G401 (cell line): ENCODE data around the gene DPEP3. TPM values are rescaled to one million over a fixed set of nuclear protein-coding genes. Genes with fewer than 3 reads are reported as not detected.

ENCODE experiments used
- DNase-seq: peaks from one replicate; pipeline ENCODE4 v3.0.0-alpha.2; 2015; ENCODE audit warnings: low spot score
- in situ Hi-C: cut with HindIII; loops from 2 replicates; pipeline ENCODE4 v1.10.0; 2016; ENCODE audit warnings: low sequenced_read_pairs, mixed read lengths
- total RNA-seq: library from RNA; depleted of rRNA; stranded (reverse); fragments of >200 nt; shearing (Covaris generic); gene quantifications from 2 replicates; pipeline ENCODE4 v1.2.3, GENCODE V29; 2014

Gene DPEP3
- total RNA-seq, 1 experiment from 2014 or later = not detected

DNA sequence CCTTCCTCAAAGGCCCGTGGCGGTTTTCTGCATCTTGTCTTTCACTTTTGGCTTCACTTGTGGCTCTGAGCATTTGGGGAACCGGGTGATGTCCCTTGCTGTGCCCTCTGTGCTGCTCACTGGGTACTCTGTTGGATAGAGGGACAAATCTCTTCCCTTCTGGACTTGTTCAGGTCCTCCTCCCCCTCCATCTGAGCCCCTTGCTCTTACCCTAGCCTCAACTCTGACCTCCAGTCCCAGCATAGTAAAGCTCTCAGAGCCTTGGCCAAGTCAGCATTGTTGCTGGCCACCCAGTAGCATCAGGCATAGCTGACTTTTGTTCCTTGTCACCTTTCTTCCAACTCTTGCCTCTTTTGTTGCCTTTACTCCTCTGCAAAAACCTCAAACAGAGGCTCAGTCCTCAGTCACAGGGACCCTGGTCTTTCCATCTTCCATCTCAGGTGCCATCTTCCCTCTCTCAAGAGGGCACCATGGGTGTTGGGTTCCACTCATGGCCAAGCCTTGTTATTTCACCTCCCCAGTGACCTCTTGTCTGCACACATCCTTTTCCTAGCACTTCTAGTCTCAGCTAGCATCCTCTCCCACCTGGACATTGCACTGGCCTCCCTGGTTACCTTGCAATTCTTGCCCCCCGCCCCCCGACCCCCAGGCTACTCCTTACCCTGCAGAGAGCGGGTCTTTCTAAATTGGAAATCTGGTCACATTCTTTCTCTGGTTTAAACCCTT is 43.3 kb downstream of the DPEP3 start:
- in situ Hi-C loops = no loop called here
- peak; percentile 48 for DNase-seq

DNA sequence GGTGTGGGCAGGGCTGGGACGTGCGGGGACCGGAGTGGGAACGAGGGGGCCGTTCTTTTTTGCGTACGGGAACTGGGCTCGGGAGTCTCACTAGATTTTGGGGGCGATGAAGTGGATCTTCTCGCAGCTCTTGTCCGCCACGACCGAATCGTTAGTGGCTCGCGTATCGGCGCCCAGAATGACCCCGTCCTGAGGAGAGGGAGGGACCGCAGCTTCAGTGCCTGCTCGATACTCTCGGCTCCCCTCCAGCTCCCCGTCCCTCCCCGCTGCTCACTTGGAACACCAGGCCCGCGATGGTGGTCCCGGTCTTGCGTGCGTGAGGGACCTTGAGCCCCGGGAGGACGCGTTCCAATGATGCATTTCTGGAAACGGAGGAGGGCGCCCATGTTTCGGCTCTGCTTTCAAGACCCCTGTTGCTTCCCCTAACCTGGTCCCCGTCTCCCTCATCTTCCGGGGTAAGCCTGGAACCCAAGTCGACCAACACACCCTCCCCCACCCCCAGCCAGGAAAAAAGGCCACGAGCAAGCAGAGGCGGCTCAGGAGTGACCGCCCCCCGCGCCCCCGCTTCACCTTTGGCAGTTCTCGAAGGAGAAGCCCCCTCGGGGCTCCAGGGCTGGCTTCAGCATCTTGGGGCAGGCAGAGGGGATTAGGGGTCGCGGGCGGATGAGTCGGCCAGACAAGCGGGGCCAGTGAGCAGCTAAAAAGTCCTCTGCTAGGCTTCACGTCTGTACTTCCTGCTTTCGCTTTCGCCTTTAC is 44.0 kb downstream of the DPEP3 start, which contains the start of gene PSMB10:
Gene PSMB10 (minus strand): TSS at position 727 of the 756 bp plus-strand sequence. CDS start 101 bp downstream, at position 626.
- DNase-seq = peak; percentile 40
- in situ Hi-C loops = no loop called here

DNA sequence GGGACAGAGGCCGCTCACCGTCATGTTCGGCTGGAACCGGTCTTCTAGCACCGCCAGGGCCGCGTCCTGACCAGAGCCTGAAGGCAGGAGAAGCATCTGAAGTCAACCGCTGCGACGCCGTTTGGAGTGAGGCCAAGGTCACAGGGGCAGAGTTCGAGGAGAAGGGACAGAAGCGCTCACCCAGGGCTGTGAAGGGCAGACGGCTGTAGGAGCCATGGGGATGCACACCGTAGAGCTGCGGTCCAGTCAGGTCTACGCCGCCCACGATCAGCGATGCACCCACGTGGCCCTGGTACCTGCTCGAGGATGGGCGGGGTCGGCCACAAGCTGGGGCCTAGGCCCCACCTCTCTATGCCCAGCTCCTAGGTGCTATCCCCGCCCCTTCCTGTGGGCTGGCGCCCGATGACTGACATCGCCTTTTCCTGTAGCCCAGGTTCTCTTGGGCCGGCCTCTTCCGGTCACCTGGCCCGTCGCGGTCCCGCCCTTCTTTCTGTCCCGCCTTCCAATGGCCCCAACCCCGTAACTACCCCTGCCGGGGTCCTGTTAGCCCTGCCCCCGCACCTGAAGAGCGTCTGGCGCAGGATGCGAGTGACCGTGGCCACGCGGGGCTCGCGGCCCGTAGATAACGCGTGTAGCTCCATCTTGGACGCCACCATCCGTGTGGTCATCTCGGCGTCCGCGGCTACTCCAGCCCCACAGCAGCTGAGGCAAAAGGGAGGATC is 44.7 kb downstream of the DPEP3 start:
- in situ Hi-C loops = no loop called here
- DNase-seq = peak; percentile 99

DNA sequence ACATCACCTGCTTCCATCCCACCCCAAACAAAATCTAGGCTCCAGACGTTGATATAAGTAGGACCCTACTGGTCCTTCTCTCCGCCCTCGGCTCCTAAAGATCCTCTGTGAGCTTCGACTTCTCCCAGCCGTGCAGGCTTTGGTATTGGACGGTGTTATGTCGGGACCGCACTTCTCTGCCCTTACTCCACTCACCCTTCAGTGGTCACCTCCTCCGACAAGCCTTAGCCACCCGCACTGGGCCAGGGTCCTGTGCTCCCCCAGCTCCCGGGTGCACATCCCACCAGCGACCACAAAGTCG is 45.2 kb downstream of the DPEP3 start:
- in situ Hi-C loops = no loop called here
- peak; percentile 31 for DNase-seq

DNA sequence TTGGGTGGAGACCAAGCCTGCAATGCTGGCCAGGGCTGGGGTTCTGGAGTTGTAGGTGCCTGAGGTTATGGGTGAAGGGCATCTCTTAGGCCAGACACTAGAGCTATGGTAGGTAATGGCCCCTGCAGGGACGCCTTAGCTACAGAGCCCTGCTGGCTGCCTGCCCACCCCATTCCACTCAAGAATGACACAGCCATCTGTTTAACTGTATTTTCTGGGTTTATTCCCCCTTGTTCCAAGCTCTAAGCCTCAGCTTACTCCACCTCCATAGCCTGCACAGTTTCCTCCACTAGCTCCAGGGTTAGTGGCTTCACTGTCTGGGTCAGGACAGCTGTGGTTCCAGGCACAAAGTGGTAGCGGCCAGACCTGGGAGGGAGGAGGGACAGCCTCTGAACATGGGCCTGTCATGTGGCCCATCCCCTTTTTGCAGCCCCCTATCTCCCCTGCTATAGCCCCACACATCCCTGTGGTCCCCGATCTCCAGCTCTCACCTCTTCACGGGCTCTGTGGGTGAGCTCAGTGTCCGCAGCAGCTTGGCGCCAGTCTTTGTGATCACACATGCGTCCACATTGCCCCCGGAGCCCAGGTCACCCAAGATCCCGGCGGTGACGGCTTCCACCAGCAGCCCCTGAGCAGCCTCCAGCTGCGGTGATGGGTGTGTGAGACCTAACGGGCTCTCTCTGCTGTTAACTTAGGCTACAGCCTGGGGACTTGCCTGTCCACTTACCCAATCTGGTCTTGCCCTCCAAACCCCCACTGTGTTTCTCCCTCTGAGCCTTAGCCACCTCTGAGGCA is 45.8 kb downstream of the DPEP3 start:
- no peak for DNase-seq
- in situ Hi-C loops = no loop called here

DNA sequence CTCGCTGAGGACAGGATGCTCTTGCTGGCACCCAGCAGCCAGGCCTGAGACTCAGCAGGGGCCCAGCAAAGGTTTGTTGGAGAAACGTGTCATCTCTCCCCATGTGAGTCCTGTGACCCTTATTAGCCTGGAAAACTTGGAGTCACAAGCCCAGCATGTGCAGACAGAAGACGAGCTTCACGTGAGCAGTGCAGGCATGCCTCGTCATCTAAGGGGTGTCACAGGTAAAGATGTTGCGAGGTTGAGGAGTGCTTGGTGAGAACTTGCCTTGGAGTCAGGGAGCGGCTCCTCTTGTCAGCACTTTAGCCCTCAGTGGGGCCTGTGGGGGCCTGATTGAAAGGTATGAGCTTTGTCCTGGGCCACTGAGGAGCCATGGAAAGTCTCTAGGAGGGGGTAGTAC is 46.5 kb downstream of the DPEP3 start:
- in situ Hi-C loops = no loop called here

DNA sequence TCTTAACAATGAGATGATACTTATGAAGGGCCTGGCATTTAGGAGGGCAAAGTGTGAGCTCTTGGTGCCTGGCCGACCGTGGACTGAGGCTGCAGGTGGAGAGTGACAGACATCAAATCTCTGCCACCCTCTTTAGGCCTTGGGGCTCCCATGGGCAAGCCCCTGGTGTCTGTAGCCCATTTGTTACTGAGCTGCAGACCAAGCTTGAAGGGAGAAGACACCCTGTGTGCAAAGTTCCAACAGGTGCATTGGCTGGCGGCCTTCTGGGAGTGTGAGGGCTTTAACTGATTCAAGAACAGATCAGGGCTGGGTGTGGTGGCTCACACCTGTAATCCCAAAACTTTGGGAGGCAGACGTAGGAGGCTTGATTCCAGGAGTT is 47.8 kb downstream of the DPEP3 start:
- DNase-seq = no peak
- in situ Hi-C loops = no loop called here

More for the DNA sequence above, 46.5 kb downstream of the DPEP3 start:
- DNase-seq = no peak

DNA sequence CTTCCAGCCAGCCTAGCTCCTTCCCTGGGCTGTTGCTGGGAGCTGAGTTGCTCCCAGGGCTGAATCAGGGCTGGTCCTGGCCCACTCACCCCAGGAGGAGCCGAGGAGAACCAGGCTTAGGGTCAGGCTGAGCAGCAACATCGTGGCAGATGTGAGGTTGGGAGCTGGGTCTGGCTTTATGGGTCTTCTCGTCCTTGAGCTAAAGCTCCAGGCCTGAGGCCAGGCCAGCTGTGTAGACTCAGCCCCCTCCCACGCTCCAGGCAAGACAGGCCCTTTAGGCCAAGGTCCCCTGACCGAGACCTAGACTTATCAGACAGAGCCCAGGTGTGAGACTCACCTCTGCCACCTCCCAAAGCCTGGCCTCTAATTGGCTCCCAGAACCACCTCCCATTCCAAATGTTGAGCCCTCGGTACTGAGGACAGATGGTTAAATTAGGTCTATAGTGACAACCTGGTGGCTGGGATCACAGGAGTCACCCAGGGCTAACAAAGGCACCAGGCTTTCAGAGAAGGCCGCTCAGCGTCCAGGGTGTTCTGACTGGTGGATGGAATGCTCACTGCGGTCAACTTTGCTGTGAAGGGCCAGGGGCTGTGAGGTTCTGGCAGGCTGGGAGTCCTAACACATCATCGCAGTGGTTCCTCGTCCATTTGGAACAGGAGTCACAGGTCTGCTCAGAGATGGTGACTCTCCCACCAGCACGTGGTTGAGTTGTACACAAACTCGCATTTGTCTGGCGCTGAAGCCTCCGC is 48.4 kb downstream of the DPEP3 start, which contains the start of gene CTRL:
Gene CTRL (minus strand): TSS at position 151 of the 750 bp plus-strand sequence. CDS start 10 bp downstream, at position 141.
- in situ Hi-C loops = no loop called here
- DNase-seq = no peak

DNA sequence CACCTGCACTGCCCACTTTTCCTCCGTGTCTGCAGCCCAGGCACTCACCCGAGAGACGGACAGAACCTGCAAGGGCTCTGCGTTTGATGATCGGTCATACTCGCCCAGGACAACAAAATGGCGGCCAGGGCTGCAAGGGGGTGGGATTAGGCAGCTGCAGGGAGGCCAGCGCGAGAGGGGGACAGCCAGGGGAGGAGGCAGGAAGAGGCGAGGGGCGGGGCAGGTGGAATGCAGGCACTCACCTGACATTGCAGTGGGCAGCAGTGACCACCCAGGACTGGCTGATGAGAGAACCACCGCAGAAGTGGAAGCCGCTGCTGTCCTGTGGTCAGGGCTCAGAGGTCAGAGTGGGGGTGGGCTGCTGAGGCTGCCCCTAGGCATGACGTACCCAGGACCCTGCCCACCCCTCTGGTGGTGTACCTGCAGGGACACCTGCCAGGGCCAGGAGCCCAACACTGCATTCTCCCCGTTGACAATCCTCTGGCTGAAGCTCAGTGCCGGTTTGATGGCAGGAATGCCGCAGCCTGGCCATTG is 49.6 kb downstream of the DPEP3 start:
- DNase-seq = no peak
- in situ Hi-C loops = no loop called here

DNA sequence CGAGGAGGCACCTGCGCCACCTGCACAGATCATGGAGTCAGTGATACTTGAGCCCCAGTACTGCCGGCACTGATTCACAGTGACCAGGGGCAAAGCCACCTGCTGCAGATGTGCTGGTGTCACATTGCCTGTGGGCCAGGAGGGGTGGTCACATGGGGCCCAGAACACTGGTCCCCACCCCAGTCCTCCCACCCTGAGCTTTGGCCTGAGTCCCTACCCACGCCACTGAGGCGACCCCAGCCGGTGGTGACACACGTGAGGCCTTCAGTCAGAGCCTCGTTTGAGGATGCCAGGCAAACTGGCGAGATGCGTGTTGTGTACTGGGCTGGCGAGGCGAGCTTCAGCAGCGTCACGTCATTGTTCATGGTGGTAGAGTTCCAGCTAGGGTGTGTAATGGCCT is 50.1 kb downstream of the DPEP3 start:
- no peak for DNase-seq
- in situ Hi-C loops = no loop called here

DNA sequence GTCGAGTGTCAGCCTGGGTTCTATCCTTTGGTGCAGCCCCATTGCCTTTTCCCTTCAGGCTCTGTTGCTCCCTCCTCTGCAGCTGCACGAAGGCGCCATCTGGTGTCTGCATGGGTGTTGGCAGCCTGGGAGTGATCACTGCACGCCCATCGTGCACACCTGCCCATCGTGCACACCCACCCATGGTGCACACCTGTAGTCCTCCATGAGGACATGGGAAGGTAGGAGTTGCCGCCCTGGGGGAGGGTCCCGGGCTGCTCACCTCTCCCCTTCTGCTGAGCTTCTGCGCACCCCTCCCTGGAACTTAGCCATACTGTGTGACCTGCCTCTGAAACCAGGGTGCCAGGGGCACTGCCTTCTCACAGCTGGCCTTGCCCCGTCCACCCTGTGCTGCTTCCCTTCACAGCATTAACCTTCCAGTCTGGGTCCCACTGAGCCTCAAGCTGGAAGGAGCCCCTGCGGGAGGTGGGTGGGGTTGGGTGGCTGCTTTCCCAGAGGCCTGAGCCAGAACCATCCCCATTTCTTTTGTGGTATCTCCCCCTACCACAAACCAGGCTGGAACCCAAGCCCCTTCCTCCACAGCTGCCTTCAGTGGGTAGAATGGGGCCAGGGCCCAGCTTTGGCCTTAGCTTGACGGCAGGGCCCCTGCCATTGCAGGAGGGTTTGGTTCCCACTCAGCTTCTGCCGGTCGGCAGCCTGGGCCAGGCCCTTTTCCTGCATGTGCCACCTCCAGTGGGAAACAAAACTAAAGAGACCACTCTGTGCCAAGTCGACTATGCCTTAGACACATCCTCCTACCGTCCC is 51.5 kb downstream of the DPEP3 start:
- in situ Hi-C loops = no loop called here
- DNase-seq = peak; percentile 86

DNA sequence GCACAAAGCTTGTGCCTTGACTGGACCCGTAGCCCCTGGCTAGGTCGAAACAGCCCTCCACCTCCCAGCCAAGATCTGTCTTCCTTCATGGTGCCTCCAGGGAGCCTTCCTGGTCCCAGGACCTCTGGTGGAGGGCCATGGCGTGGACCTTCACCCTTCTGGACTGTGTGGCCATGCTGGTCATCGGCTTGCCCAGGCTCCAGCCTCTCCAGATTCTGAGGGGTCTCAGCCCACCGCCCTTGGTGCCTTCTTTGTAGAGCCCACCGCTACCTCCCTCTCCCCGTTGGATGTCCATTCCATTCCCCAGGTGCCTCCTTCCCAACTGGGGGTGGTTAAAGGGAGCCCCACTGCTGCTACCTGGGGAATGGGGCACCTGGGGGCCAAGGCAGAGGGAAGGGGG is 52.2 kb downstream of the DPEP3 start:
- no peak for DNase-seq
- in situ Hi-C loops = no loop called here

DNA sequence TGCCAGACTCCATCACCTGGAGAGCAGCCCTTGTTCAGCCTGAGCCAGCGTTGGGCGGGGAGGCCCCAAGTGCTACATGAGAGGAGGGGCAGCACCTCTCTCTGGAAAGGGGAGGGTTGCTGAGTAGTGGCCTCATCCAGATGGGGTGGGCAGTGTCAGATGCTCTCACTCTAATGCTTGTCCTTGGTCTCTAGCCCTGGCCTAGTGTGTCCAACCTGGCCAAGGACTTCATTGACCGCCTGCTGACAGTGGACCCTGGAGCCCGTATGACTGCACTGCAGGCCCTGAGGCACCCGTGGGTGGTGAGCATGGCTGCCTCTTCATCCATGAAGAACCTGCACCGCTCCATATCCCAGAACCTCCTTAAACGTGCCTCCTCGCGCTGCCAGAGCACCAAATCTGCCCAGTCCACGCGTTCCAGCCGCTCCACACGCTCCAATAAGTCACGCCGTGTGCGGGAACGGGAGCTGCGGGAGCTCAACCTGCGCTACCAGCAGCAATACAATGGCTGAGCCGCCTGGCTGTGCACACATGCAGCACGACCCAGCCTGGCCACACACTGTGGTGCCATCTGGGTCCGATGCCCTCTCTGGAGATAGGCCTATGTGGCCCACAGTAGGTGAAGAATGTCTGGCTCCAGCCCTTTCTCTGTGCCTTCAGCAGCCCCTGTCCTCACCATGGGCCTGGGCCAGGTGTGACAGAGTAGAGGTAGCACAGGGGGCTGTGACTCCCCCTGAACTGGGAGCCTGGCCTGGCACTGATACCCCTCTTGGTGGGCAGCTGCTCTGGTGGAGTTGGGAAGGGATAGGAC is 53.0 kb downstream of the DPEP3 start:
- DNase-seq = peak; percentile 79
- in situ Hi-C loops = no loop called here

DNA sequence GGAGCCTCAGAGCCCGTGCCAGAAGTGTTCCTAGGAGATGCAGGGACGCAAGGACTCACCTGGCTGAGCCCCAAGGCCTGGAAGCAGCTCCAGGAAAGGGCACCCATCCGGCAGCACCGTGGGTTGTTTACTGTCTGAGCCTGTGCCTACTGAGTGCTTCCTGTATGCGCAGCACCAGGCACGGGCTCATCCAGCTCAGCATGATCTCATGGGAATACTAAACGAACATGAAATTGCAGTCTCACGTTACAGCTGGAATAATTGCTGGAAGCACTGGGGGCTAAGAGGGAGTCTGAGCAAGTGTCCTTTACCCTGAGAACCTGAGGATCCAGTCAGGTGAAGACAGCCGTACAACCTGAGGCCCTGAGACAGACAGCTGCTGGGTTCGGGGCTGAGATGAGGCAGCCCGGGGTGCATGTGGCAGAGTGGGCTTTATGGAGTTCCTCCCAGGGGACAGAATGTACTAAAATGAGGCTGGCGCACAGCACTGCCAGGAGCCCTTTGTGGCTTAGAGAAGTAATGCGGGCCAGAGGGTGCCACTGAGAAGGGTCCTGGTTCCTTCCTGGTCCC is 54.0 kb downstream of the DPEP3 start:
- in situ Hi-C loops = no loop called here

More for the DNA sequence above, 54.0 kb downstream of the DPEP3 start:
- peak; percentile 26 for DNase-seq
